Measurements from ENCODE around the gene LMOD2. TPM values are rescaled to one million over a fixed set of nuclear protein-coding genes. Genes with fewer than 3 reads are reported as not detected.

The LMOD2 gene
- total and polyA plus RNA-seq, 2 donors (not counting 3 experiments of a cell fraction or from before 2014, with no cell fraction given), result not detected

- no peak overlapping the region for H3K9ac ChIP-seq (replicated peaks; ENCODE audit: extremely low read depth, insufficient read depth, low read length)
- no peaks in the 10 kb centered on the region for H3K4me1 ChIP-seq (ENCODE audit: control insufficient read depth, extremely low read depth, insufficient read depth, low read length)
- H4K20me1 ChIP-seq (replicated peaks; ENCODE audit: control insufficient read depth, extremely low read depth, insufficient read depth, low read length), result no peaks in the 10 kb centered on the region
- H3K79me2 ChIP-seq (ENCODE audit: control insufficient read depth, insufficient read depth, low read length), result no peaks in the 10 kb centered on the region
- intact Hi-C loops (cut with micrococcal nuclease) (no loop called here), dilution Hi-C loops (cut with MboI; ENCODE audit: extremely low pct_ligation_motif_present, low sequenced_read_pairs) (no loop called here)
- H3K36me3 ChIP-seq (ENCODE audit: control insufficient read depth in 2 of 2, extremely low read depth in 1 of 2, insufficient read depth in 2 of 2, low read length in 2 of 2), result no peaks in the 10 kb centered on the region
- no peak overlapping the region for H3K27ac ChIP-seq (ENCODE audit: insufficient read depth, low read depth, low read length)
- FAIRE-seq (no peak), DNase-seq (ENCODE audit: low read depth, low spot score) (no peak)
- H2AFZ ChIP-seq (ENCODE audit: low read depth, low read length), result no peak overlapping the region
- no peak overlapping the region for H3K4me2 ChIP-seq (ENCODE audit: insufficient read depth, low read length)
- H3K27me3 ChIP-seq (ENCODE audit: control insufficient read depth in 2 of 2, insufficient read depth in 2 of 2, low read length in 2 of 2), result no peaks in the 10 kb centered on the region
- H3K9me1 ChIP-seq (replicated peaks; ENCODE audit: control insufficient read depth, extremely low read depth, insufficient read depth, low read length), result no peaks in the 10 kb centered on the region
- POLR2A ChIA-PET, result no interaction called here
- H3K9me3 ChIP-seq (replicated peaks; ENCODE audit: control insufficient read depth, insufficient read depth, low read length), result no peaks in the 10 kb centered on the region
- CTCF ChIA-PET, result no interaction called here
- H3K4me3 ChIP-seq (replicated peaks in 1 of 3; ENCODE audit: insufficient read depth in 1 of 3, low read depth in 1 of 3, low read length in 3 of 3), result no peak overlapping the region
- no TSS peak for BruUV-seq (replicated peaks)
- TF ChIP-seq POLR2A (IDR thresholded peaks at IDR 0.05; ENCODE audit: low read depth, low read length), result no peak
- TF ChIP-seq MAX (IDR thresholded peaks at IDR 0.05; ENCODE audit: insufficient read depth, insufficient read length), result no peak
- no peak for TF ChIP-seq FOS (IDR thresholded peaks at IDR 0.05; ENCODE audit: borderline replicate concordance, insufficient read depth, low read length)
- no peak for TF ChIP-seq EZH2 (IDR thresholded peaks at IDR 0.05; ENCODE audit: borderline replicate concordance, low read depth, low read length, severe bottlenecking)
- TF ChIP-seq CTCF (IDR thresholded peaks at IDR 0.05; ENCODE audit: extremely low read depth in 1 of 2, insufficient read depth in 1 of 2, low read depth in 1 of 2, low read length in 2 of 2), result no peak
- no peak for TF ChIP-seq JUN (IDR thresholded peaks at IDR 0.05; ENCODE audit: borderline replicate concordance, insufficient read depth, insufficient read length, low read depth)
- TF ChIP-seq MYC (IDR thresholded peaks at IDR 0.05; ENCODE audit: low read depth, low read length), result no peak
- no peak for TF ChIP-seq GATA2 (IDR thresholded peaks at IDR 0.05; ENCODE audit: insufficient read depth, insufficient read length, low read depth, low read length)
- no peak for TF ChIP-seq POLR2AphosphoS5 (IDR thresholded peaks at IDR 0.05; ENCODE audit: insufficient read depth, low read depth, low read length)
Measured at GRCh38 chr7:123621707-123622106, 34.0 kb upstream of the LMOD2 start.
